Panc1 (cell line): Measurements from ENCODE around the gene WDR64. TPM values are rescaled to one million over a fixed set of nuclear protein-coding genes. Genes with fewer than 3 reads are reported as not detected.

Source experiments
- ATAC-seq: fragments of 200-7000 bp; cut with Tn5 transposase; 2 replicates; pipeline ENCODE4 v1.9.1; 2020; ENCODE audit warnings: mild to moderate bottlenecking, moderate library complexity
- BruUV-seq: library from RNA; stranded (reverse); fragments of 400-500 nt; replicated peaks from 2 replicates; lab custom pipeline; 2021; lab: Mats Ljungman, UMichigan
- CTCF ChIA-PET: fragments of 300-600 bp; sonication (Branson Sonifier 250); formaldehyde crosslinking; loops from one replicate; lab custom pipeline; 2022; ENCODE audit warnings: antibody characterized with exemption; lab: Charles Lee
- POLR2A ChIA-PET: fragments of 300-600 bp; sonication (Branson Sonifier 250); formaldehyde crosslinking; loops from one replicate; lab custom pipeline; 2022; ENCODE audit warnings: antibody characterized with exemption; lab: Charles Lee
- DNase-seq: peaks from one replicate; pipeline ENCODE4 v3.0.0-alpha.2; 2010; ENCODE audit warnings: low read depth, low spot score
- H3K27ac ChIP-seq: 2 replicates; pipeline ENCODE4 v1.5.1; 2011; ENCODE audit warnings: mild to moderate bottlenecking, low read length, inconsistent platforms
- H3K27me3 ChIP-seq: fragments of 200-500 bp; sonication (Bioruptor generic); 2 replicates; pipeline ENCODE4 v1.6.0; 2014; ENCODE audit warnings: low read length, inconsistent platforms; ENCODE audit not compliant: control insufficient read depth, insufficient read depth
- H3K36me3 ChIP-seq: fragments of 200-500 bp; sonication (Bioruptor generic); 2 replicates; pipeline ENCODE4 v1.5.1; 2014; ENCODE audit warnings: inconsistent platforms, mild to moderate bottlenecking, low read length, moderate library complexity; ENCODE audit not compliant: control insufficient read depth, insufficient read depth
- H3K4me1 ChIP-seq: 2 replicates; pipeline ENCODE4 v1.5.1; 2011; ENCODE audit warnings: inconsistent platforms, mild to moderate bottlenecking, low read length, moderate library complexity; ENCODE audit not compliant: control insufficient read depth, insufficient read depth
- H3K4me3 ChIP-seq, 2 experiments: 2 replicates each; pipeline ENCODE4 v1.5.1; 2011 to 2012; ENCODE audit warnings: low read depth in 2 of 2, low read length in 2 of 2, mild to moderate bottlenecking in 2 of 2, inconsistent platforms in 1 of 2, moderate library complexity in 1 of 2
- H3K9me3 ChIP-seq: fragments of 200-500 bp; sonication (Bioruptor generic); 2 replicates; pipeline ENCODE4 v1.5.1; 2014; ENCODE audit warnings: low read depth, mild to moderate bottlenecking, inconsistent platforms, low read length, moderate library complexity; ENCODE audit not compliant: control insufficient read depth, insufficient read depth
- CTCF ChIP-seq: fragments of 450-650 bp; IDR thresholded peaks from 2 replicates; pipeline ENCODE4 v1.5.1; 2017; ENCODE audit warnings: mild to moderate bottlenecking
- POLR2AphosphoS5 ChIP-seq: IDR thresholded peaks from 2 replicates; pipeline ENCODE4 v1.6.1; 2012; ENCODE audit warnings: mild to moderate bottlenecking, low read depth, low read length, moderate library complexity
- SIN3A ChIP-seq: IDR thresholded peaks from 2 replicates; pipeline ENCODE4 v1.6.1; 2012; ENCODE audit warnings: low read depth, mild to moderate bottlenecking, low read length, moderate library complexity, borderline replicate concordance; ENCODE audit not compliant: insufficient read depth
- TCF7L2 ChIP-seq: IDR thresholded peaks from 2 replicates; pipeline ENCODE4 v1.6.1; 2011; ENCODE audit warnings: mild to moderate bottlenecking, low read depth, low read length, inconsistent platforms
- in situ Hi-C: cut with HindIII; loops from 2 replicates; pipeline ENCODE4 v1.10.0; 2016; ENCODE audit warnings: low sequenced_read_pairs, low pct_unique_long_range_greater_than_20kb
- intact Hi-C: fragments of 100-400 bp; cut with micrococcal nuclease; formaldehyde crosslinking; loops from one replicate; pipeline ENCODE4 v1.10.0; 2022; ENCODE audit not compliant: unreplicated experiment
- total RNA-seq: library from RNA; stranded (reverse); gene quantifications from one replicate; pipeline ENCODE4 v1.2.1, GENCODE V29; 2021; ENCODE audit not compliant: unreplicated experiment
- TF ChIP-seq, protein P1 (sequence below), 2 experiments: IDR thresholded peaks; 2 replicates each; pipeline ENCODE4 v1.6.1; 2011 to 2012; ENCODE audit warnings: low read depth in 2 of 2, control low read depth in 1 of 2, low read length in 1 of 2, mild to moderate bottlenecking in 1 of 2, moderate library complexity in 1 of 2; ENCODE audit not compliant: insufficient read depth in 1 of 2

Gene WDR64
- total RNA-seq, 1 experiment from 2014 or later, result not detected

GRCh38 chr1:241706257-241706656 lies 54.2 kb downstream of the WDR64 start:
- in situ Hi-C loops, result no loop called here
- ATAC-seq (peak; percentile 58; the same call in 1 of the 2 replicates), DNase-seq (no peak)
- Histone ChIP-seq H3K36me3 (no peaks in the 10 kb centered on the region), H3K4me1 (peaks cover 9% of the 10 kb centered on the region), H3K9me3 (no peaks in the 10 kb centered on the region), H3K27me3 (no peaks in the 10 kb centered on the region), H3K27ac (peak overlapping the region; percentile 60), H3K4me3 (no peak overlapping the region)
- BruUV-seq, result no TSS peak
- ChIA-PET POLR2A (no interaction called here), CTCF (no interaction called here)
- no peak for TF ChIP-seq TCF7L2
- TF ChIP-seq, protein P1, sequence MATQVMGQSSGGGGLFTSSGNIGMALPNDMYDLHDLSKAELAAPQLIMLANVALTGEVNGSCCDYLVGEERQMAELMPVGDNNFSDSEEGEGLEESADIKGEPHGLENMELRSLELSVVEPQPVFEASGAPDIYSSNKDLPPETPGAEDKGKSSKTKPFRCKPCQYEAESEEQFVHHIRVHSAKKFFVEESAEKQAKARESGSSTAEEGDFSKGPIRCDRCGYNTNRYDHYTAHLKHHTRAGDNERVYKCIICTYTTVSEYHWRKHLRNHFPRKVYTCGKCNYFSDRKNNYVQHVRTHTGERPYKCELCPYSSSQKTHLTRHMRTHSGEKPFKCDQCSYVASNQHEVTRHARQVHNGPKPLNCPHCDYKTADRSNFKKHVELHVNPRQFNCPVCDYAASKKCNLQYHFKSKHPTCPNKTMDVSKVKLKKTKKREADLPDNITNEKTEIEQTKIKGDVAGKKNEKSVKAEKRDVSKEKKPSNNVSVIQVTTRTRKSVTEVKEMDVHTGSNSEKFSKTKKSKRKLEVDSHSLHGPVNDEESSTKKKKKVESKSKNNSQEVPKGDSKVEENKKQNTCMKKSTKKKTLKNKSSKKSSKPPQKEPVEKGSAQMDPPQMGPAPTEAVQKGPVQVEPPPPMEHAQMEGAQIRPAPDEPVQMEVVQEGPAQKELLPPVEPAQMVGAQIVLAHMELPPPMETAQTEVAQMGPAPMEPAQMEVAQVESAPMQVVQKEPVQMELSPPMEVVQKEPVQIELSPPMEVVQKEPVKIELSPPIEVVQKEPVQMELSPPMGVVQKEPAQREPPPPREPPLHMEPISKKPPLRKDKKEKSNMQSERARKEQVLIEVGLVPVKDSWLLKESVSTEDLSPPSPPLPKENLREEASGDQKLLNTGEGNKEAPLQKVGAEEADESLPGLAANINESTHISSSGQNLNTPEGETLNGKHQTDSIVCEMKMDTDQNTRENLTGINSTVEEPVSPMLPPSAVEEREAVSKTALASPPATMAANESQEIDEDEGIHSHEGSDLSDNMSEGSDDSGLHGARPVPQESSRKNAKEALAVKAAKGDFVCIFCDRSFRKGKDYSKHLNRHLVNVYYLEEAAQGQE (IDR thresholded peaks at IDR 0.05; ENCODE audit: insufficient read depth in 1 of 2, low read depth in 2 of 2, low read length in 1 of 2), result no peak
- no peak for TF ChIP-seq POLR2AphosphoS5
- no peak for TF ChIP-seq CTCF
- TF ChIP-seq SIN3A, result no peak
- intact Hi-C loops, result no loop called here

DNA sequence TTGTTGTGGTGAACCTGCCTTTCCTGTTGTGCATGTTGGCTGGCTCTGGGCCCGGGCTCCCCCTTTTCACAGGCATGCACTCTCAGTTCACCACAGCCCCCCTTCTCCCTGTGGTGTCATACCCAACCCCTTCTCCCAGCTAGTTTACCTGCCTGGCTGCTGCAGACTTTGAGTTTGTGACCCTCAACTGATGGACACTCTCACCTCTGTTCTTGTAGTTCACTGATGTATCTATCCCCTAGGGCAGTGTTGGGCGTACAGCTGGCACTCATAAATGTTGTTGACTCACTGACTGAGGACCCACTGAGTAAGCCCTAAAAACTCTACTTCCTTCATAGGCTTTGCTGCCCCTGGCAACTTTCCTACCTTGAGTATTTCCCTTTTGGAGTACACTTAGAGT lies 54.9 kb downstream of the WDR64 start:
- Histone ChIP-seq H3K36me3 (no peaks in the 10 kb centered on the region), H3K4me1 (peaks cover 9% of the 10 kb centered on the region), H3K27ac (peak overlapping the region; percentile 30; the same call in 1 of the 2 replicates), H3K27me3 (no peaks in the 10 kb centered on the region), H3K9me3 (no peaks in the 10 kb centered on the region), H3K4me3 (no peak overlapping the region)
- TF ChIP-seq POLR2AphosphoS5 (peak; percentile 52; the same call in 1 of the 2 replicates), SIN3A (no peak), TCF7L2 (peak; percentile 52), CTCF (no peak)
- TF ChIP-seq, protein P1 (IDR thresholded peaks at IDR 0.05; ENCODE audit: insufficient read depth in 1 of 2, low read depth in 2 of 2, low read length in 1 of 2), result no peak
- ATAC-seq (peak; percentile 91), DNase-seq (peak; percentile 32)
- ChIA-PET CTCF (no interaction called here), POLR2A (no interaction called here)
- no TSS peak for BruUV-seq
- intact Hi-C loops (no loop called here), in situ Hi-C loops (no loop called here)
